Kidney epithelial cell (primary cell): ENCODE measurements around the gene RSPH10B2. TPM values are rescaled to one million over a fixed set of nuclear protein-coding genes. Genes with fewer than 3 reads are reported as not detected.
A peak's percentile ranks its signal among the peaks of the same experiment; 100 is the strongest.
"Not testable (repeated sequence)": the region's sequence is repeated elsewhere in the genome, so short reads cannot be mapped to it uniquely, and the experiment has no call there.

Source experiments
- DNase-seq: peaks from one replicate; pipeline ENCODE4 v3.0.0-alpha.2; 2010; ENCODE audit warnings: low read depth
- H3K27me3 ChIP-seq: 2 replicates; pipeline ENCODE4 v1.6.0; 2011; ENCODE audit warnings: low read length; ENCODE audit not compliant: control insufficient read depth, insufficient read depth
- H3K36me3 ChIP-seq: 2 replicates; pipeline ENCODE4 v1.5.1; 2011; ENCODE audit warnings: low read length; ENCODE audit not compliant: control insufficient read depth, insufficient read depth
- H3K4me3 ChIP-seq: 2 replicates; pipeline ENCODE4 v1.5.1; 2011; ENCODE audit warnings: low read depth, mild to moderate bottlenecking, control low read depth, low read length
- total RNA-seq: library from RNA; depleted of rRNA; stranded (reverse); fragments of >200 nt; gene quantifications from 2 replicates; pipeline ENCODE4 v1.2.3, GENCODE V29; 2015
- TF ChIP-seq, protein P1 (sequence below): IDR thresholded peaks from 2 replicates; pipeline ENCODE4 v1.5.1; 2011; ENCODE audit warnings: mild to moderate bottlenecking, moderate library complexity, low read length, control low read depth, inconsistent platforms; ENCODE audit not compliant: insufficient read depth, poor library complexity, severe bottlenecking

RSPH10B2 gene
- 0.96 TPM in 1 of 2 replicates, not detected in the other for total RNA-seq

DNA sequence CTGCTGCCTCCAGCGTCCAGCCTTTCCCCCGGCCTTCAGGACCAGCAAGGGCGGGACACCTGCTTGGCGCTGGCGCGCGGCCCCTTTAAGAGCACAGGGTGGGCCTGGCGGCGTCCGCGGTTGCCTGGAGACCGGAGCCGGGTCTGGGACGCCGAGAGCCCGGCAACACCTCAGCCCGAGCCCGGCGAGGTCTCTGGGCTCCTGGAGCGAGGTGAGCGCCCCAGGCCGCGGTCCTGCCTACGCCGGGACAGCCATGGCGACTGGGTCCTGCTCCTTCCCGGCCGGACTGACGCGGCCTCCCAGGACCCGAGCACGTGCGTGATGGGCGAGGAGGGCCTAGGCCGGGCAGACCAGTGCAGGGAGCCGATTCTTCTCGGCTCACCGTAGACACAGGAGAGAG lies at the start of gene RSPH10B2:
TSS of gene RSPH10B2 (plus strand) at position 140 of the 400 bp plus-strand sequence. CDS start 3,575 bp downstream, outside the sequence.
- H3K27me3 ChIP-seq, H3K36me3 ChIP-seq, H3K4me3 ChIP-seq, DNase-seq: not testable (repeated sequence)

GRCh38 chr7:6705959-6706665 lies 47.8 kb upstream of the RSPH10B2 start:
- TF ChIP-seq, protein P1, sequence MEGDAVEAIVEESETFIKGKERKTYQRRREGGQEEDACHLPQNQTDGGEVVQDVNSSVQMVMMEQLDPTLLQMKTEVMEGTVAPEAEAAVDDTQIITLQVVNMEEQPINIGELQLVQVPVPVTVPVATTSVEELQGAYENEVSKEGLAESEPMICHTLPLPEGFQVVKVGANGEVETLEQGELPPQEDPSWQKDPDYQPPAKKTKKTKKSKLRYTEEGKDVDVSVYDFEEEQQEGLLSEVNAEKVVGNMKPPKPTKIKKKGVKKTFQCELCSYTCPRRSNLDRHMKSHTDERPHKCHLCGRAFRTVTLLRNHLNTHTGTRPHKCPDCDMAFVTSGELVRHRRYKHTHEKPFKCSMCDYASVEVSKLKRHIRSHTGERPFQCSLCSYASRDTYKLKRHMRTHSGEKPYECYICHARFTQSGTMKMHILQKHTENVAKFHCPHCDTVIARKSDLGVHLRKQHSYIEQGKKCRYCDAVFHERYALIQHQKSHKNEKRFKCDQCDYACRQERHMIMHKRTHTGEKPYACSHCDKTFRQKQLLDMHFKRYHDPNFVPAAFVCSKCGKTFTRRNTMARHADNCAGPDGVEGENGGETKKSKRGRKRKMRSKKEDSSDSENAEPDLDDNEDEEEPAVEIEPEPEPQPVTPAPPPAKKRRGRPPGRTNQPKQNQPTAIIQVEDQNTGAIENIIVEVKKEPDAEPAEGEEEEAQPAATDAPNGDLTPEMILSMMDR = no peak
- Histone ChIP-seq H3K4me3 (peak overlapping the region; percentile 82), H3K36me3 (peaks cover 5% of the 10 kb centered on the region), H3K27me3 (no peaks in the 10 kb centered on the region)
- DNase-seq = no peak

DNA sequence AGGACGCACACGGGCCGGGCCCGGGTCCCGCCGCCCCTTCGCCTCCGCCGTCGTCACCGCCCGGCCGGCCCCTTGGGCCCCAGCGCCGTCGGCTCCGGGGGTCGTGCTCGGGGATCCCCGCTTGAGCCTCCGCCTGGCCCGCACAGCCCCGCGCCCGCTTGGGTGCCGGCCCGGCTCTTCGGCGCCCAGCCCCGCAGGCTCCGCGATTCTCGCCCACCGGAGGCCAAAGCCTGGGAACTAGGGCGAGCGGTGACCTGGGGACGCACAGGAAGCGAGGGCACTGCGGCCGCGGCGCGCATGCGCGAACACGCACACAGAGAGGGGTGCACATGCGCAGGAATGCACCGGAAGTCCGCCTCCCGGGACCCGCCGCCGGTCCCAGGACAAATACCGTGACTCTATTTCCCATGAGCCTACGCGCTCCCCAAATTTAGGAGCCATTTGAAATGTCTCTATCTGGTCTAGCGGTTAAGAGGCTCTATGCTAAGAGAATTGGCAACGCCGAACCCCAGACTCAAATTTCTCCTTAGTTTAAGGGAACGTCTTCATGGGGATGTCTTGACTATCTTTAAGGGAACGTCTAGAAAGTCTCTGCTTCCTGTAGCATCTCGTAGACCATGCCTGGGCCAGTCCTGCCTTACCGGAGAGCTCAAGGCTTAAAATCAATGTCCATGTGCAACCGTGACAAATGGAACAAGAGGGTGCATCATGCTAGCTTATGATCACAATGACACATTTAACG lies 47.1 kb upstream of the RSPH10B2 start, which contains the start of gene ZNF12:
TSS of gene ZNF12 (minus strand) at position 282 of the 742 bp plus-strand sequence. CDS start 1,774 bp downstream, outside the sequence.
- TF ChIP-seq, protein P1 = no peak
- H3K36me3 ChIP-seq = peaks cover 5% of the 10 kb centered on the region
- DNase-seq = peak; percentile 84
- H3K27me3 ChIP-seq = no peaks in the 10 kb centered on the region
- peak within 1 kb of the TSS; percentile 82 for H3K4me3 ChIP-seq

- TF ChIP-seq, protein P1 = no peak
- DNase-seq = no peak
Measured at GRCh38 chr7:6708304-6708703, 45.6 kb upstream of the RSPH10B2 start.

GRCh38 chr7:6709808-6710207 lies 44.1 kb upstream of the RSPH10B2 start:
- Histone ChIP-seq H3K4me3 (no peak overlapping the region), H3K36me3 (peaks cover 2% of the 10 kb centered on the region), H3K27me3 (no peaks in the 10 kb centered on the region)
- no peak for DNase-seq
- TF ChIP-seq, protein P1 = no peak

More at GRCh38 chr7:6708304-6708703, 45.6 kb upstream of the RSPH10B2 start:
- H3K27me3 ChIP-seq = no peaks in the 10 kb centered on the region
- H3K36me3 ChIP-seq = peaks cover 5% of the 10 kb centered on the region
- H3K4me3 ChIP-seq = no peak overlapping the region

DNA sequence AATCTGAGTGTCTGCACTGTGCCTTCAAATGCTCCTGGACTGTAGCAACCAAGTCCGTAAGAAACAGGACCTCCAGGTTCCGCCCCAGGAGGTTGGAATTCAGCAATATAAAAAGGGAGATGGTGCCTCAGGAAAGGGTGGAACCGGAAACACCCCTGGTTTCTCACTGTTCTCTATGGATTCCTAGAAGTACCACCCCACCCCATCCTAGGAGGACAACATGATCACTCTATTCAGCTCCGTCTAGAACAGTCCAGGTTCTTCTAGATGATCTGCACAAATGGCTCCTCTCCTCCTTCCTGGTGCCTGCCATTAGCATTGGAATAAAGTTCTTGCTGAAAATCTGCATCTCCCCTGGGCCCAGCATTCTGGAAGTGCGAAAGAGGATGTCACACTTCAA lies 39.5 kb upstream of the RSPH10B2 start:
- no peaks in the 10 kb centered on the region for H3K27me3 ChIP-seq
- H3K36me3 ChIP-seq = no peaks in the 10 kb centered on the region
- TF ChIP-seq, protein P1 = no peak
- no peak for DNase-seq
- no peak overlapping the region for H3K4me3 ChIP-seq

DNA sequence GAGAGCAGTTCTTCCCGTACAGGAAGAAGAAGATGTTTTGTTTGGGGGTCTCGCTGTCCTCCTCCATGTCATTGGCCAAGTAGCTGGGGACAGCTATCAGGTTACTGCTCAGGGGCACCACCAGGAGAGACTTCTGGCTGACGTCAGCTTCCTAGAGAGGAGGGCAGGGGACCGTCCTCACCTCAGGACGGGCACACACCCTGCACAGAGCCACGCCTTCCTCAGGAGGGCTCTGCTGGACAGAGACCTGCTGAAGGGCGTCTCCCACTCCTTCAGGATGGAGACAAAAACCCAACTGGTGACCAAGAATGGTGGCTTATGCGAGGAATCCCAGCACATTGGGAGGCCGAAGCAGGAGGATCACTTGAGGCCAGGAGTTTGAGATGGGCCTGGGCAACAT lies 38.0 kb upstream of the RSPH10B2 start:
- not testable (repeated sequence) for DNase-seq, H3K4me3 ChIP-seq, H3K27me3 ChIP-seq, H3K36me3 ChIP-seq
